Stimulated activated CD4-positive, alpha-beta T cell treated with anti-CD3 and anti-CD28 coated beads, Interleukin-2, amount 100 ng/mL, for 24 hours (primary cell): ENCODE data around the gene LGR6.
"Not testable (repeated sequence)": the region's sequence is repeated elsewhere in the genome, so short reads cannot be mapped to it uniquely, and the experiment has no call there.

Experiments
- DNase-seq, 2 donors: peaks; one replicate each; pipeline ENCODE4 v3.0.0-alpha.2; 2020

Gene LGR6

GRCh38 chr1:202241376-202242079 lies 47.9 kb downstream of the LGR6 start:
- DNase-seq, result no peak

GRCh38 chr1:202242080-202242419 lies 48.5 kb downstream of the LGR6 start:
- DNase-seq, result no peak

DNA sequence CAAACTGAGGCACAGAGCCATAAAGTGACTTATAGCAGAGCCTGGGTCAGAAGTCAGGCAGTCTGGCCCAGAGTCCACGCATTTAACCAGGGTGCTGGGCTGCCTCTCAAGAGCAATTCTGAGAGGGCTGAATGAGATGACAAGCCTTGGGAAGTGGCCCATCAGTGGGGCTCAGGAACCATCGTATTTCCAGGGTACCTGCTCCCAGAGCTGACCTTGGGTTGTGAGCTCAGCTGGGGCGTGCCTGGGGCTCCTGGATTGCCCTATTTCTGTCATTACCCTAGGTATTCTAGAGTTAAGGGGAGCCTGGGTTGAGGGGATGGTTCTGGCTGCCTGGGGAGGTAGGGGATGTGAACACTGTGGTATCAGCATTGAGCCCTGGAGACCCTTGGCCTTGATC lies 49.4 kb downstream of the LGR6 start:
- no peak for DNase-seq

DNA sequence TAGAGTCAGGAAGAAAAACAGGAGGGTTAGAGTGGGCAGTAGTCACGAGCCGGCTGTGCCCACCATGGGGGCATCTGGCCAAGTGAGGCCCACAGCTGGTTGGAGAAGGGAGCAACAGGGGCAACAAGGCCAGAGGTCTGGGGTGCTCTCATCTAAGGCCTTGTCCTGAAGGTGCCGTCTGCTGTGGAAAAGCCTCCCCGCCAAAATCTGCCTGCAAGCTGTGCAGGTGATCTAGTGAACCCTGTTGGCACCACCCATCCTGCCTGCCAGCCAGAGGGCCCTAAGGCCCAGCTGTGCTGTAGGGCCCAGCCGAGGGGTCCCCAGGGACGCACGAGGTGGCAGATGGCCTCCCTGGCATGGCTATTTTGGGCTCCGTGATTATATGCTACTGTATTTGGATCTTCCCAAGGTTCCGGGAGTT lies 51.3 kb downstream of the LGR6 start:
- DNase-seq, result no peak

- no peak for DNase-seq
These were observed 51.8 kb downstream of the LGR6 start for GRCh38 chr1:202245391-202245790.

DNA sequence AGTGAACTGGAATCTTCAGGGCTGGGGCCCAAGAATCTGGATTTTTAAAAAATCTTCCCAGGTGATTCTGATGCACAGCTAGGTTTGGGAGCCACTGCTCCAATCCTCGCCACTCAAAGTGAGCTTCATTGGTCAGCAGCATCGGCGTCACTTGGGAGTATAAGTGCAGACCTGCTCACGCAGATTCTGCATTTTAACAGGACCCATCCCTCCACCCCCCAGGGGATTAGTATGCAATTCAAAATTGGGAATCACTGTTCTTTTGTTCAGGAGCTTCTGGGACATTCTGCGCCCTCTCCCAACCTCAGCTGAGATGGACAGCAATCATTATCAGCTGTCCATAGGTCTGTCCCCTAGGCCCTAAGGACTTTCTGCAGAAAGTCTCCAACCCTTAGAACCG lies 53.5 kb downstream of the LGR6 start:
- DNase-seq, result no peak

GRCh38 chr1:202247837-202248795 lies 54.5 kb downstream of the LGR6 start:
- no peak for DNase-seq

GRCh38 chr1:202248861-202249260 lies 55.3 kb downstream of the LGR6 start:
- no peak for DNase-seq

GRCh38 chr1:202249436-202249835 lies 55.8 kb downstream of the LGR6 start:
- no peak for DNase-seq

GRCh38 chr1:202249846-202250245 lies 56.2 kb downstream of the LGR6 start:
- DNase-seq, result no peak

- no peak for DNase-seq
These were observed 57.4 kb downstream of the LGR6 start for GRCh38 chr1:202250982-202251381.

- no peak for DNase-seq
These were observed 58.0 kb downstream of the LGR6 start for GRCh38 chr1:202251424-202252256.

DNA sequence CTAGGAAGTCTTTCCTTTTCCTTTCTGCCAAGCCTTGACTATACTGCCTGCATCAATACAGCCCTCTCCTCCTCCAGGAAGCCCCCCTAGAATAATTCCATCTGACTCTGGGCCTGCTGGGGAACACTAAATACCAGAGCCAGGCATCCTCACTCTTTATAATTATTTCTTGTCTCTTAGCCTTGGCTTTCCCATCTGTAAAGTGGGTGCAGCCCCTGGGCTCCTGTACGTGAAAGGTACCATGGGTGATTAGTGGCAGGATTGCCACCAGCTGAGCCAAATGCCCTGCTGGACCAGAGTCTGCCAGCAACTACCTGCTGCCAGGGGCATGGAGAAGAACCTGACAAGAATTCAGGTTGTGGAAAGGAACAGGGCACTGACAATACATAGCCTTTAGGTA lies 58.7 kb downstream of the LGR6 start:
- DNase-seq, result no peak

GRCh38 chr1:202254454-202255252 lies 61.1 kb downstream of the LGR6 start:
- DNase-seq, result no peak

GRCh38 chr1:202255343-202255742 lies 61.7 kb downstream of the LGR6 start:
- no peak for DNase-seq

DNA sequence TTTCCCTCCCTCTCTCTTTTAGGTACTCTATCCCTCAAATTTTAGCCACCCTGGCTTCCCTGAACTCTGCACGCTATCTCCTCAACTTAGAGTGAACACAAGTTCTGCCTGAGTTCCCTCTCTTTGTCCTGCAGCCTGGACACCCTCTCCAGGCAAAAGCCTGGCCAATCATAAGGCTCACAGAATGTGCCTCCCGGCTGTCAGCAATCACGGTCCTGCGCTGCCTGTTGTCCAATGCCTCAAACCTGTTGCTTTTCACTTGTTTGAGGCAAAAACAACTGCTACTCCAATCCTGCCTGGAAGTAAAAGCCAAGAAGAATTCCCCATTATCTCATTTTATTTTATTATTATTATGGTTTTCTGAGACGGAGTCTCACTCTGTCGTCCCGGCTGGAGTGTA lies 66.1 kb downstream of the LGR6 start:
- DNase-seq, result no peak

GRCh38 chr1:202261209-202261958 lies 67.8 kb downstream of the LGR6 start:
- DNase-seq, result not testable (repeated sequence)

DNA sequence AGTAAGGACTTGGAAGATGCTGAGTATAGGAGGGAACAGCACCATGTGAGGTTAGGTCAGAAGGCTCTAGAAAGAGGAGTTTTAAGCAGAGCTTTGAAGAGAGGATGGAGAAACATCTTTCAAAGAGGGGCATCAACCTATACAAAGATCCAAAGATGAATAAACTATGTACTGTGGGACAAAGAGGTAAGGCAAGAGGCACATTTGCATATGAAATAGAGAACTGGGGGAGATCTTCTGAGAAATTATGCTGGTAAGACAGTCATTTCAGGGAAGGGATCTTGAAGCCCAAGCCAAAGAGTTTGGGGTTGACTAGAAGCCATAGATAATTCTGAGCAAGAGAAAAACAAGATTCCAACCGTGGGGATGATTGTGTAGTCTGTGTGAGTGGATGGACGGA lies 70.0 kb downstream of the LGR6 start:
- no peak for DNase-seq

- no peak for DNase-seq
These were observed 70.7 kb downstream of the LGR6 start for GRCh38 chr1:202264300-202264699.

DNA sequence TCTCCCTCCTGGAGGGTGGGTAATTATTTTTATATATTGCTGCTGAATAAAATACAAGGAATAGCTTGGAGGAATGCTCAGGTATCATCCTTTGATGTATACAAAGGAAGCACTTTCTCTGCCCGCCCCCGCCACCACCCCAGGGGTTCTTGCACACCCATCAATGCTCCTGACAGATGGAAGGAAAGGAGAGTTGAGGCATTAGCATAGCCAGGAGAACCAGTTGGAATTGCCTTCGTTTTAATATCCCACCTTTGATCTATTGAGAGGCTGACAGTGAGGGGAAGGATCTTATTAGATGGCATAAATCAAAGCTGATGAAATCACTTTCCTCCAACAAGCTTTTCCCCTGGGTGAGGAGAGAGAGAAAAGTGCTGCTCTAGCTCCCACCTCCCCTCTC lies 71.1 kb downstream of the LGR6 start:
- DNase-seq, result no peak

GRCh38 chr1:202266061-202266765 lies 72.6 kb downstream of the LGR6 start:
- DNase-seq, result no peak
